ENCODE measurements around the gene PITPNM3. TPM values are rescaled to one million over a fixed set of nuclear protein-coding genes. Genes with fewer than 3 reads are reported as not detected.

The PITPNM3 gene
- total RNA-seq, 1 donor from 2014 or later: 4.3 TPM

- Mint-ChIP-seq H3K9me3 (peaks cover 6% of the 10 kb centered on the region), H3K36me3 (no peaks in the 10 kb centered on the region), H3K4me1 (ENCODE audit: unreplicated experiment) (no peaks in the 10 kb centered on the region), H3K27ac (no peak overlapping the region), H3K4me3 (no peak overlapping the region), H3K27me3 (no peaks in the 10 kb centered on the region)
- DNase-seq (ENCODE audit: extremely low spot score, unreplicated experiment): no peak
- no peak for TF ChIP-seq CTCF (conservative IDR thresholded peaks at IDR 0.05)
Observed at GRCh38 chr17:6525141-6525540, 31.2 kb downstream of the PITPNM3 start.

- DNase-seq (ENCODE audit: extremely low spot score, unreplicated experiment): no peak
- no peak for TF ChIP-seq CTCF (conservative IDR thresholded peaks at IDR 0.05)
- no peaks in the 10 kb centered on the region for H3K4me1 Mint-ChIP-seq (ENCODE audit: unreplicated experiment)
- peaks cover 6% of the 10 kb centered on the region for H3K9me3 Mint-ChIP-seq
- no peak overlapping the region for H3K27ac Mint-ChIP-seq
- H3K36me3 Mint-ChIP-seq: no peaks in the 10 kb centered on the region
- no peak overlapping the region for H3K4me3 Mint-ChIP-seq
- H3K27me3 Mint-ChIP-seq: no peaks in the 10 kb centered on the region
Observed at GRCh38 chr17:6524520-6524919, 31.8 kb downstream of the PITPNM3 start.

- Mint-ChIP-seq H3K4me1 (ENCODE audit: unreplicated experiment) (no peaks in the 10 kb centered on the region), H3K4me3 (no peak overlapping the region), H3K27me3 (no peaks in the 10 kb centered on the region), H3K36me3 (no peaks in the 10 kb centered on the region), H3K9me3 (peaks cover 6% of the 10 kb centered on the region), H3K27ac (no peak overlapping the region)
- no peak for TF ChIP-seq CTCF (conservative IDR thresholded peaks at IDR 0.05)
- DNase-seq (ENCODE audit: extremely low spot score, unreplicated experiment): no peak
Observed at GRCh38 chr17:6523809-6524355, 32.5 kb downstream of the PITPNM3 start.

- no peaks in the 10 kb centered on the region for H3K27me3 Mint-ChIP-seq
- H3K4me3 Mint-ChIP-seq: no peak overlapping the region
- no peak for DNase-seq (ENCODE audit: extremely low spot score, unreplicated experiment)
- no peaks in the 10 kb centered on the region for H3K4me1 Mint-ChIP-seq (ENCODE audit: unreplicated experiment)
- TF ChIP-seq CTCF (conservative IDR thresholded peaks at IDR 0.05): no peak
- H3K9me3 Mint-ChIP-seq: peaks cover 6% of the 10 kb centered on the region
- no peak overlapping the region for H3K27ac Mint-ChIP-seq
- H3K36me3 Mint-ChIP-seq: no peaks in the 10 kb centered on the region
Observed at GRCh38 chr17:6523330-6523729, 33.0 kb downstream of the PITPNM3 start.

- no peaks in the 10 kb centered on the region for H3K36me3 Mint-ChIP-seq
- H3K4me1 Mint-ChIP-seq (ENCODE audit: unreplicated experiment): no peaks in the 10 kb centered on the region
- no peak overlapping the region for H3K27ac Mint-ChIP-seq
- peaks cover 6% of the 10 kb centered on the region for H3K9me3 Mint-ChIP-seq
- no peaks in the 10 kb centered on the region for H3K27me3 Mint-ChIP-seq
- DNase-seq (ENCODE audit: extremely low spot score, unreplicated experiment): no peak
- H3K4me3 Mint-ChIP-seq: no peak overlapping the region
- no peak for TF ChIP-seq CTCF (conservative IDR thresholded peaks at IDR 0.05)
Observed at GRCh38 chr17:6521586-6521985, 34.8 kb downstream of the PITPNM3 start.

GRCh38 chr17:6517062-6517461, 39.3 kb downstream of the PITPNM3 start:
- H3K9me3 Mint-ChIP-seq: peaks cover 6% of the 10 kb centered on the region

More at GRCh38 chr17:6517062-6517461, 39.3 kb downstream of the PITPNM3 start:
- Mint-ChIP-seq H3K27me3 (no peaks in the 10 kb centered on the region), H3K36me3 (no peaks in the 10 kb centered on the region), H3K27ac (no peak overlapping the region), H3K4me1 (ENCODE audit: unreplicated experiment) (no peaks in the 10 kb centered on the region), H3K4me3 (no peak overlapping the region)
- no peak for TF ChIP-seq CTCF (conservative IDR thresholded peaks at IDR 0.05)
- DNase-seq (ENCODE audit: extremely low spot score, unreplicated experiment): no peak
